ENCODE measurements around the gene NVL. TPM values are rescaled to one million over a fixed set of nuclear protein-coding genes. Genes with fewer than 3 reads are reported as not detected.

NVL gene
- polyA plus RNA-seq, 2 of the 4 experiments (the other 2 are of a cell fraction) = 22.3 to 28.6 TPM

DNA sequence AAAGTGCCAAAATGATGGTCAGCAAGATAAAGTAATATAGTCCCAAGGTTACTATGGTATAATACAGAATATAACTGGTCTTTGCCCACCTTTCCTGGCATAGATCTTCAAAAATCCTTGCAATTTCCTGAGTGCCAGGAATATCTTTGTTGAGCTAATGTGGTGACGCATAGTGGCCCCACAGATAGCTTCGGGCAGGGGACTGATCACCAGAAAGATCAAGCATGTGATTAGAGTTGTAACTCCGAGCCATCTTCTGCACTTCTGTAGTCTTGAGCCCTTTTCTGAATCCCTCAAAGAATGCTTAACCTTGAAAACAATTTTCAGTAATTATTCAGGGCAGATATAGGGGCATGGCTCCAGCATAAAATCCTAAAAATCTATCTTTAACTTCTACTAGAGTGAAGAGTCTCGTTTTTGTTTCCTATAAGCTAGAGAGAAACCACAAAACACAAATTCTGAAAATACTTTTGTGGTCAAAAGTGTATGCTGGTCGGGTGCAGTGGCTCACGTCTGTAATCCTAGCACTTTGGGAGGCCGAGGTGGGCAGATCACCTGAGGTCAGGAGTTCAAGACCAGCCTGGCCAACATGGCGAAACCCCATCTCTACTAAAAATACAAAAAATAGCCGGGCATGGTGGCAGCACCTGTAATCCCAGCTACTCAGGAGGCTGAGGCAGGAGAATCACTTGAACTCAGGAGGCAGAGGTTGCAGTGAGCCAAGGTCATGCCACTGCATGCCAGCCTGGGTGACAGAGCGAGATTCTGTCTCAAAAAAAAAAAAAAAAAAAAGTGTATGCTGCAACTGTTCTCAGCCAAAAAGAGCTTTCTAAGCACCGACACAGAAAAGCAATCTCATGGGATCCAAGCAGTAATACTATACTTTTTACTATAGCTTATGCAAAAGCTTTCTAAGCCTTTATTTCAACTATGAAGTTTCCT is 62.8 kb downstream of the NVL start:
- Histone ChIP-seq H3K4me3 (no peak overlapping the region), H3K27ac (no peak overlapping the region), H3K9me3 (no peaks in the 10 kb centered on the region), H3K4me1 (no peaks in the 10 kb centered on the region), H3K4me2 (no peak overlapping the region)
- DNase-seq (ENCODE audit: low read depth in 1 of 2, low spot score in 1 of 2) = no peak
- no peak for FAIRE-seq
- TF ChIP-seq, protein P1, sequence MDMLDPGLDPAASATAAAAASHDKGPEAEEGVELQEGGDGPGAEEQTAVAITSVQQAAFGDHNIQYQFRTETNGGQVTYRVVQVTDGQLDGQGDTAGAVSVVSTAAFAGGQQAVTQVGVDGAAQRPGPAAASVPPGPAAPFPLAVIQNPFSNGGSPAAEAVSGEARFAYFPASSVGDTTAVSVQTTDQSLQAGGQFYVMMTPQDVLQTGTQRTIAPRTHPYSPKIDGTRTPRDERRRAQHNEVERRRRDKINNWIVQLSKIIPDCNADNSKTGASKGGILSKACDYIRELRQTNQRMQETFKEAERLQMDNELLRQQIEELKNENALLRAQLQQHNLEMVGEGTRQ (IDR thresholded peaks at IDR 0.05) = no peak
- TF ChIP-seq, protein P2, sequence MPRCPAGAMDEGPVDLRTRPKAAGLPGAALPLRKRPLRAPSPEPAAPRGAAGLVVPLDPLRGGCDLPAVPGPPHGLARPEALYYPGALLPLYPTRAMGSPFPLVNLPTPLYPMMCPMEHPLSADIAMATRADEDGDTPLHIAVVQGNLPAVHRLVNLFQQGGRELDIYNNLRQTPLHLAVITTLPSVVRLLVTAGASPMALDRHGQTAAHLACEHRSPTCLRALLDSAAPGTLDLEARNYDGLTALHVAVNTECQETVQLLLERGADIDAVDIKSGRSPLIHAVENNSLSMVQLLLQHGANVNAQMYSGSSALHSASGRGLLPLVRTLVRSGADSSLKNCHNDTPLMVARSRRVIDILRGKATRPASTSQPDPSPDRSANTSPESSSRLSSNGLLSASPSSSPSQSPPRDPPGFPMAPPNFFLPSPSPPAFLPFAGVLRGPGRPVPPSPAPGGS (IDR thresholded peaks at IDR 0.05) = no peak
- TF ChIP-seq, protein P3, sequence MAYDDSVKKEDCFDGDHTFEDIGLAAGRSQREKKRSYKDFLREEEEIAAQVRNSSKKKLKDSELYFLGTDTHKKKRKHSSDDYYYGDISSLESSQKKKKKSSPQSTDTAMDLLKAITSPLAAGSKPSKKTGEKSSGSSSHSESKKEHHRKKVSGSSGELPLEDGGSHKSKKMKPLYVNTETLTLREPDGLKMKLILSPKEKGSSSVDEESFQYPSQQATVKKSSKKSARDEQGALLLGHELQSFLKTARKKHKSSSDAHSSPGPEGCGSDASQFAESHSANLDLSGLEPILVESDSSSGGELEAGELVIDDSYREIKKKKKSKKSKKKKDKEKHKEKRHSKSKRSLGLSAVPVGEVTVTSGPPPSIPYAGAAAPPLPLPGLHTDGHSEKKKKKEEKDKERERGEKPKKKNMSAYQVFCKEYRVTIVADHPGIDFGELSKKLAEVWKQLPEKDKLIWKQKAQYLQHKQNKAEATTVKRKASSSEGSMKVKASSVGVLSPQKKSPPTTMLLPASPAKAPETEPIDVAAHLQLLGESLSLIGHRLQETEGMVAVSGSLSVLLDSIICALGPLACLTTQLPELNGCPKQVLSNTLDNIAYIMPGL (CRISPR knock-in tag; IDR thresholded peaks at IDR 0.05; ENCODE audit: borderline replicate concordance) = no peak
- no peak for TF ChIP-seq EHMT2 (IDR thresholded peaks at IDR 0.05; ENCODE audit: low read depth)
- TF ChIP-seq CBX2 (IDR thresholded peaks at IDR 0.05; ENCODE audit: borderline replicate concordance, low read depth) = no peak
- ATAC-seq = no peak
- 91% methylated on average over 11 of the region's 11 CpGs for WGBS (ENCODE audit: missing lambda C conversion rate)
- CTCF ChIA-PET = interaction anchor here (0.5 to 1.3 kb wide), 3 partner anchors 50 to 258 kb away, joined by 3 to 4 read pairs (median 3); no protein-coding TSS in a partner anchor
- POLR2A ChIA-PET = no interaction called here

DNA sequence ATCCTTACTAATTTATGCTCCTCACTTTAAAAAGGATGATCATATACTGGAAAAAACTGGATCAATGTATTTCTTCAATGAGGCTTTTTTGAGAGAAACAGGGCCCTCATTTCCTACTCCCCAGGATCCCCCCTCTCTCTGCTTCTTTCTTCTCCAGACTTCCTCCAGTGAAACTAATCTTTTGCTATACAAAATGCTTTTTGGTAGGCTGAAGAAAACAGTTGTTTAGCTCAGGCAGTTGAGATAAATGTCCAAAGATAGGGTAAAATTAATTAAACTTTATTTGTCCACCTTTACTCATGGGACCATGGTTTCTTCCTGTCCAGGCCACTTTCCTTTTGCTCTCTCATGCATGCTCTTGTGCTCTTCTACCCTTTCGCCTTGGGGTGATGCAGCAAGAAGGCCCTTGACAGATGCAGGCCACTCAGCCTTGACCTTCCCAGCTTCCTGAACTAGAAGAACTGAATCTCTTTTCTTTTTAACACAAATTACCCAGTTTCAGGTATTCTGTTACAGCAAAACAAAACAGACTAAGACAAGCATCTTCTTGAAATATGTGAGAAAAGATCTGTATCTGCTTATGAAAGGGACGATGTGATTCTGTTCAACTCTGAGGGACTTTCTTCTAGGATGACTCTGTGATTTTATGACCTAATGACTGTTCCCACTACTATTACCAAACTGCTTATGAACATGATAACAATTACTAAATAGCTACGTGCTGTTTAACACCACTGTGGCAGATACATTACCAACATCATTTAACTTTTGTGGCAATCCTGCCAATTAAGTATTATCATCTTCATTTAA is 63.7 kb downstream of the NVL start:
- no peak overlapping the region for H3K4me3 ChIP-seq
- TF ChIP-seq, protein P4, sequence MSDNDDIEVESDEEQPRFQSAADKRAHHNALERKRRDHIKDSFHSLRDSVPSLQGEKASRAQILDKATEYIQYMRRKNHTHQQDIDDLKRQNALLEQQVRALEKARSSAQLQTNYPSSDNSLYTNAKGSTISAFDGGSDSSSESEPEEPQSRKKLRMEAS (IDR thresholded peaks at IDR 0.05) = no peak
- TF ChIP-seq NFE2L2 (conservative IDR thresholded peaks at IDR 0.05; ENCODE audit: low read length) (no peak), HDAC2 (IDR thresholded peaks at IDR 0.05) (no peak), FOXS1 (CRISPR knock-in tag; IDR thresholded peaks at IDR 0.05) (no peak), KDM1A (IDR thresholded peaks at IDR 0.05; ENCODE audit: low read depth) (no peak), CEBPB (IDR thresholded peaks at IDR 0.05) (no peak), MYC (IDR thresholded peaks at IDR 0.05; ENCODE audit: borderline replicate concordance, low read length) (no peak), ZFP36 (IDR thresholded peaks at IDR 0.05; ENCODE audit: borderline replicate concordance, partially characterized antibody) (no peak), KDM5A (IDR thresholded peaks at IDR 0.05) (no peak), FOSL2 (IDR thresholded peaks at IDR 0.05) (no peak), FOSL2 (CRISPR knock-in tag; IDR thresholded peaks at IDR 0.05) (no peak), HOXB5 (CRISPR knock-in tag; IDR thresholded peaks at IDR 0.05) (no peak), ZC3H11A (IDR thresholded peaks at IDR 0.05) (no peak), POLR2AphosphoS2 (conservative IDR thresholded peaks at IDR 0.05; ENCODE audit: low read length) (no peak), MAZ (IDR thresholded peaks at IDR 0.05; ENCODE audit: borderline replicate concordance, low read depth, low read length) (no peak), RNF2 (IDR thresholded peaks at IDR 0.05; ENCODE audit: borderline replicate concordance, low read depth) (no peak)
- DNase-seq (ENCODE audit: low read depth in 1 of 2, low spot score in 1 of 2) (no peak), FAIRE-seq (no peak), ATAC-seq (no peak)
- WGBS (ENCODE audit: missing lambda C conversion rate) = 92% methylated on average over 3 of the region's 3 CpGs
- H3K9me3 ChIP-seq = no peaks in the 10 kb centered on the region
- H3K4me1 ChIP-seq = no peaks in the 10 kb centered on the region
- CTCF ChIA-PET = interaction anchor here (0.7 kb wide), 1 partner anchor 15 kb away, joined by 3 read pairs; no protein-coding TSS in a partner anchor
- no peak overlapping the region for H3K27ac ChIP-seq
- no peak overlapping the region for H3K4me2 ChIP-seq
- POLR2A ChIA-PET = no interaction called here

Measured in A549 (cell line).